GM12875 (cell line): Measurements from ENCODE around the gene CAMK2D.

ENCODE experiments used
- H3K4me3 ChIP-seq: one replicate; pipeline ENCODE4 v1.5.1; 2011; ENCODE audit warnings: low read depth, low read length, control low read depth
- CTCF ChIP-seq: IDR thresholded peaks from 2 replicates; pipeline ENCODE4 v1.5.1; 2011; ENCODE audit warnings: low read depth, mild to moderate bottlenecking, control low read depth, inconsistent platforms, low read length, moderate library complexity, borderline replicate concordance; ENCODE audit not compliant: insufficient read depth

CAMK2D gene

DNA sequence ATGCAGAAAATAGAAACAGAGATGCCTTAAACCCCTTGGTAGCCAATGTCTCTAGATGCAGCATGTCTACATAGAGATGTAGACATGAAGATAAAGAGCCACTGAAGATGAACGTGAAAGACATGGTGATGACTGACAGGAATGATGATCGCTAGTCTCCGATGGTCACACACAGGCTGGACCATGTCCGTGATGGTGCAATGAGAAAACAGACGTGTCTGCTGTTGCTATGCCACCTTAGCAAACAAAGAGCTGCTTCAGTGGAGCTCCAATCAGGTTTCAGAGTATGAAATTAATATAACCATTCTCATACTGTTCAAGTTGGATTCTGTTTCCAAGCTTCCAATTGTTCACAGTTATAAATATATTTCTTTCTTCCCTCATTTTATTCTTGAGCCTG is 256.5 kb downstream of the CAMK2D start:
- TF ChIP-seq CTCF = no peak
- H3K4me3 ChIP-seq = no peak overlapping the region

- no peak overlapping the region for H3K4me3 ChIP-seq
- no peak for TF ChIP-seq CTCF
Measured at GRCh38 chr4:113504422-113504821, 257.1 kb downstream of the CAMK2D start.

GRCh38 chr4:113503691-113504090 is 257.8 kb downstream of the CAMK2D start:
- H3K4me3 ChIP-seq = no peak overlapping the region
- TF ChIP-seq CTCF = no peak

- TF ChIP-seq CTCF = no peak
- H3K4me3 ChIP-seq = no peak overlapping the region
Measured at GRCh38 chr4:113502906-113503305, 258.6 kb downstream of the CAMK2D start.

GRCh38 chr4:113502476-113502875 is 259.1 kb downstream of the CAMK2D start:
- H3K4me3 ChIP-seq = no peak overlapping the region
- TF ChIP-seq CTCF = no peak

GRCh38 chr4:113500424-113500823 is 261.1 kb downstream of the CAMK2D start:
- no peak overlapping the region for H3K4me3 ChIP-seq
- TF ChIP-seq CTCF = no peak

GRCh38 chr4:113499696-113500095 is 261.8 kb downstream of the CAMK2D start:
- no peak for TF ChIP-seq CTCF
- H3K4me3 ChIP-seq = no peak overlapping the region
